Cardiac septum (tissue), 1 donor: Measurements from ENCODE around the gene ZNF689. TPM values are rescaled to one million over a fixed set of nuclear protein-coding genes. Genes with fewer than 3 reads are reported as not detected.
"Not testable (repeated sequence)": the region's sequence is repeated elsewhere in the genome, so short reads cannot be mapped to it uniquely, and the experiment has no call there.

Source experiments
- DNase-seq: peaks from one replicate; pipeline ENCODE4 v3.0.0-alpha.2; 2020; ENCODE audit warnings: low spot score
- intact Hi-C: fragments of 100-400 bp; cut with DNase I; formaldehyde crosslinking; loops from one replicate; pipeline ENCODE4 v1.14.0; 2022
- total RNA-seq: library from RNA; stranded (reverse); fragmentation: NEBNext Ultra II Directional; extraction: Animal tissue kit (Norgen Biotek cat#: 25700); gene quantifications from one replicate; pipeline ENCODE4 v1.2.1, GENCODE V29; 2021
- donor health status: DM: no; HTN: no; CAD: no.

ZNF689 gene
- total RNA-seq, 1 donor from 2014 or later: 4.9 TPM

- no peak for DNase-seq
Measured at GRCh38 chr16:30641378-30641982, 31.3 kb upstream of the ZNF689 start.

GRCh38 chr16:30637944-30638343 is 27.8 kb upstream of the ZNF689 start:
- DNase-seq: no peak
- intact Hi-C loops: no loop called here

More at GRCh38 chr16:30641378-30641982, 31.3 kb upstream of the ZNF689 start:
- intact Hi-C loops: no loop called here

- DNase-seq, intact Hi-C loops: not testable (repeated sequence)
Measured at GRCh38 chr16:30637139-30637538, 26.9 kb upstream of the ZNF689 start.

- DNase-seq: no peak
- intact Hi-C loops: no loop called here
Measured at GRCh38 chr16:30636599-30636998, 26.4 kb upstream of the ZNF689 start.

- no peak for DNase-seq
- intact Hi-C loops: loop anchor here (5.0 kb wide), 1 partner anchor 61 kb away; the partner anchor contains the start of gene ZNF688
Measured at GRCh38 chr16:30633526-30633925, 23.3 kb upstream of the ZNF689 start.

- intact Hi-C loops: loop anchor here (5.0 kb wide), 1 partner anchor 60 kb away; the partner anchor contains the start of gene ZNF688
- not testable (repeated sequence) for DNase-seq
Measured at GRCh38 chr16:30632454-30632853, 22.3 kb upstream of the ZNF689 start.

- DNase-seq: peak; percentile 93
- intact Hi-C loops: loop anchor here (2.0 kb wide), 1 partner anchor 70 kb away; the partner anchor contains the start of gene ZNF764
Measured at GRCh38 chr16:30628628-30629540, 18.7 kb upstream of the ZNF689 start.

GRCh38 chr16:30626236-30626635 is 16.0 kb upstream of the ZNF689 start:
- intact Hi-C loops: no loop called here
- DNase-seq: no peak

- DNase-seq: no peak
- intact Hi-C loops: no loop called here
Measured at GRCh38 chr16:30623536-30624283, 13.5 kb upstream of the ZNF689 start.

- no peak for DNase-seq
- intact Hi-C loops: no loop called here
Measured at GRCh38 chr16:30622455-30623032, 12.4 kb upstream of the ZNF689 start.

GRCh38 chr16:30621765-30622164 is 11.6 kb upstream of the ZNF689 start:
- no peak for DNase-seq
- intact Hi-C loops: no loop called here

- no peak for DNase-seq
- intact Hi-C loops: no loop called here
Measured at GRCh38 chr16:30620169-30620568, 10.0 kb upstream of the ZNF689 start.

- intact Hi-C loops: no loop called here
- DNase-seq: no peak
Measured at GRCh38 chr16:30619638-30620037, 9.4 kb upstream of the ZNF689 start.

- intact Hi-C loops: no loop called here
- DNase-seq: no peak
Measured at GRCh38 chr16:30619202-30619601, 9.0 kb upstream of the ZNF689 start.

GRCh38 chr16:30615358-30616091 is 5.3 kb upstream of the ZNF689 start:
- DNase-seq: no peak
- intact Hi-C loops: no loop called here

- intact Hi-C loops: no loop called here
- peak; percentile 79 for DNase-seq
Measured at GRCh38 chr16:30609002-30609925, 925 bp downstream of the ZNF689 start.

GRCh38 chr16:30606004-30606403 is 4.2 kb downstream of the ZNF689 start:
- intact Hi-C loops: no loop called here

GRCh38 chr16:30605158-30605557 is 5.0 kb downstream of the ZNF689 start:
- DNase-seq: no peak
- intact Hi-C loops: no loop called here

More at GRCh38 chr16:30606004-30606403, 4.2 kb downstream of the ZNF689 start:
- DNase-seq: no peak
